Right hindlimb (tissue), 1 donor: Measurements from ENCODE around the gene OPRL1.
"Not testable (repeated sequence)": the region's sequence is repeated elsewhere in the genome, so short reads cannot be mapped to it uniquely, and the experiment has no call there.

Experiments used
- DNase-seq: peaks from one replicate; pipeline ENCODE4 v3.0.0-alpha.2; 2018

The OPRL1 gene

GRCh38 chr20:64087226-64087825, 7.4 kb downstream of the OPRL1 start:
- DNase-seq = not testable (repeated sequence)

GRCh38 chr20:64088586-64088985, 8.7 kb downstream of the OPRL1 start:
- not testable (repeated sequence) for DNase-seq

GRCh38 chr20:64090165-64090564, 10.3 kb downstream of the OPRL1 start:
- DNase-seq = no peak

- no peak for DNase-seq
These were observed 11.5 kb downstream of the OPRL1 start for GRCh38 chr20:64091340-64091739.

GRCh38 chr20:64091770-64092169, 11.9 kb downstream of the OPRL1 start:
- no peak for DNase-seq

- DNase-seq = no peak
These were observed 12.6 kb downstream of the OPRL1 start for GRCh38 chr20:64092258-64093012.

- no peak for DNase-seq
These were observed 13.2 kb downstream of the OPRL1 start for GRCh38 chr20:64093013-64093503.

- no peak for DNase-seq
These were observed 15.6 kb downstream of the OPRL1 start for GRCh38 chr20:64095455-64095854.

- no peak for DNase-seq
These were observed 16.0 kb downstream of the OPRL1 start for GRCh38 chr20:64095927-64096326.

- DNase-seq = no peak
These were observed 16.7 kb downstream of the OPRL1 start for GRCh38 chr20:64096535-64096934.

GRCh38 chr20:64098471-64099013, 18.7 kb downstream of the OPRL1 start:
- DNase-seq = no peak

- DNase-seq = peak; percentile 81
These were observed 19.4 kb downstream of the OPRL1 start for GRCh38 chr20:64099086-64099786.

- DNase-seq = no peak
These were observed 20.1 kb downstream of the OPRL1 start for GRCh38 chr20:64099880-64100565.

- no peak for DNase-seq
These were observed 20.6 kb downstream of the OPRL1 start for GRCh38 chr20:64100566-64100888.

GRCh38 chr20:64100946-64101688, 21.2 kb downstream of the OPRL1 start:
- DNase-seq = no peak

- no peak for DNase-seq
These were observed 22.1 kb downstream of the OPRL1 start for GRCh38 chr20:64101731-64102621.

- DNase-seq = no peak
These were observed 22.9 kb downstream of the OPRL1 start for GRCh38 chr20:64102647-64103354.

GRCh38 chr20:64103871-64104666, 24.2 kb downstream of the OPRL1 start:
- peak; percentile 13 for DNase-seq

GRCh38 chr20:64104667-64105451, 25.0 kb downstream of the OPRL1 start:
- peak; percentile 13 for DNase-seq
